ENCODE results near the gene FOXP1. TPM values are rescaled to one million over a fixed set of nuclear protein-coding genes. Genes with fewer than 3 reads are reported as not detected.
"Not testable (repeated sequence)": the region's sequence is repeated elsewhere in the genome, so short reads cannot be mapped to it uniquely, and the experiment has no call there.

FOXP1 gene
- total and polyA plus RNA-seq, 2 experiments from 2014 or later: 76.8 to 99.8 TPM

DNA sequence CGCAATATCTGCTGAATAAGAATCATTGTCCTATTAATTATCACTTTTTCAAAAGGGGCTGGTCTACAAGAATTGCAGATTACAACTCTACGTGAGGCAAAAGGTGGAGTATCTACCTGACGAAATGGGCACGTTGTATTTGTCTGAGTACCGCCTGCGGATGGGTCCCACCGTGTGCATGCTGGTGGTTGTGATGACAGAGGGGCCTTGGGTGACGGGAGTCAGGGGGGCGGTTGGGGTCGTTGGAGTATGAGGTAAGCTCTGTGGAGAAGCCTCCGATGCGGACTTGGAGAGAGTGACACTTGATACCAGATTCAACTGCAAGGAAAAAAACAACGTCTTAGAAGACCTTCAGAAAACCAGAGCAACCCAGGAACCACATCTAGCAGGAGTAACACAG, 605.8 kb downstream of the FOXP1 start:
- peaks cover 5% of the 10 kb centered on the region for H3K79me2 ChIP-seq
- H2AFZ ChIP-seq: no peak overlapping the region
- TF ChIP-seq, protein P1, sequence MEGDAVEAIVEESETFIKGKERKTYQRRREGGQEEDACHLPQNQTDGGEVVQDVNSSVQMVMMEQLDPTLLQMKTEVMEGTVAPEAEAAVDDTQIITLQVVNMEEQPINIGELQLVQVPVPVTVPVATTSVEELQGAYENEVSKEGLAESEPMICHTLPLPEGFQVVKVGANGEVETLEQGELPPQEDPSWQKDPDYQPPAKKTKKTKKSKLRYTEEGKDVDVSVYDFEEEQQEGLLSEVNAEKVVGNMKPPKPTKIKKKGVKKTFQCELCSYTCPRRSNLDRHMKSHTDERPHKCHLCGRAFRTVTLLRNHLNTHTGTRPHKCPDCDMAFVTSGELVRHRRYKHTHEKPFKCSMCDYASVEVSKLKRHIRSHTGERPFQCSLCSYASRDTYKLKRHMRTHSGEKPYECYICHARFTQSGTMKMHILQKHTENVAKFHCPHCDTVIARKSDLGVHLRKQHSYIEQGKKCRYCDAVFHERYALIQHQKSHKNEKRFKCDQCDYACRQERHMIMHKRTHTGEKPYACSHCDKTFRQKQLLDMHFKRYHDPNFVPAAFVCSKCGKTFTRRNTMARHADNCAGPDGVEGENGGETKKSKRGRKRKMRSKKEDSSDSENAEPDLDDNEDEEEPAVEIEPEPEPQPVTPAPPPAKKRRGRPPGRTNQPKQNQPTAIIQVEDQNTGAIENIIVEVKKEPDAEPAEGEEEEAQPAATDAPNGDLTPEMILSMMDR (IDR thresholded peaks at IDR 0.05; ENCODE audit: poor library complexity): no peak
- TF ChIP-seq EZH2 (IDR thresholded peaks at IDR 0.05; ENCODE audit: borderline replicate concordance): no peak
- TF ChIP-seq EZH2phosphoT487 (IDR thresholded peaks at IDR 0.05; ENCODE audit: low read depth, severe bottlenecking, unreplicated experiment): no peak
- no peak for DNase-seq (ENCODE audit: low spot score)
- peaks cover 12% of the 10 kb centered on the region for H3K4me1 ChIP-seq (ENCODE audit: insufficient read depth)
- no peak overlapping the region for H3K4me2 ChIP-seq
- no peaks in the 10 kb centered on the region for H3K27me3 ChIP-seq
- H3K4me3 ChIP-seq: no peak overlapping the region
- no peaks in the 10 kb centered on the region for H4K20me1 ChIP-seq (ENCODE audit: insufficient read depth, poor library complexity, severe bottlenecking)
- H3K9me3 ChIP-seq (ENCODE audit: low read depth): no peaks in the 10 kb centered on the region
- peaks cover 6% of the 10 kb centered on the region for H3K36me3 ChIP-seq (replicated peaks; ENCODE audit: insufficient read depth, low read depth)
- 96% methylated on average over 13 of the region's 13 CpGs for WGBS (ENCODE audit: low lambda C conversion rate, missing lambda C conversion rate)
- H3K9me2 ChIP-seq (replicated peaks; ENCODE audit: insufficient read depth): no peaks in the 10 kb centered on the region
- no peak overlapping the region for H3K27ac ChIP-seq

DNA sequence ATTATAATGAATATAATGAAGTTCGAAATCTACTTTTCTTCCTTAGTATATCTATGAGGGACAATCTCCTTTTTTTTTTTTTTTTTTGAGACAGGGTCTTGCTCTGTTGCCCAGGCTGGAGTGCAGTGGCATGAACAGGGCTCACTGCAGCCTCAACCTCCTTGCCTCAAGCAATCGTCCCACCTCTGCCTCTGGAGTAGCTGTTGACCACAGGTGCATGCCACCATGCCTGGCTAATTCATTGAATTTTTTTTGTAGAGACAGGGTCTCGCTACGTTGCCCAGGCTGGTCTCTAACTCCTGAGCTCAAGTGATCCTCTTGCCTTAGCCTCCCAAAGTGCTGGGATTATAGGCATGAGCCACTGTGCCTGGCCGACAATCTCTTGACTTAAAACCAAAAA, 607.5 kb downstream of the FOXP1 start:
- WGBS (ENCODE audit: low lambda C conversion rate, missing lambda C conversion rate): 96% methylated on average over 5 of the region's 5 CpGs
- not testable (repeated sequence) for H2AFZ ChIP-seq; H3K79me2 ChIP-seq; H3K9me2 ChIP-seq (replicated peaks; ENCODE audit: insufficient read depth); H3K4me2 ChIP-seq; H3K36me3 ChIP-seq (replicated peaks; ENCODE audit: insufficient read depth, low read depth); H4K20me1 ChIP-seq (ENCODE audit: insufficient read depth, poor library complexity, severe bottlenecking); DNase-seq (ENCODE audit: low spot score); H3K4me3 ChIP-seq; H3K27me3 ChIP-seq; H3K4me1 ChIP-seq (ENCODE audit: insufficient read depth); H3K9me3 ChIP-seq (ENCODE audit: low read depth); H3K27ac ChIP-seq

DNA sequence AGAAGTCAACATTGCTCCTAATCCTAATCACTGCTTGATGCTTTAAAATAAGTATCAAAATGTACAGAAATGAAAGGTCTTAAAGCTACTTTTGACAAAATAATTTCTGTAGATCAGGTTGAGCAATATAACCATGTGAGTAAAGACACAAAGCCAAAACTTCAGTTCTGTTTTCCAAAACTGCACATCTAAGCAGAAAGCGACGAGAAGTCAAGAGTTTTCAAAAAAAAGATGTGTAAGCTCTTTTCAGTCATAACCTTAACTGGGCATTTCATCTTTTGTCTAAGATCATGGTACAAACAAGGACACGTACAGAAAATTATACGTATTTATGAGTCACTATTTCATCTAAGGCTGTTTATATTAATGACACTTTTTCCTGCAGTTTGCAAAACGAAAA, 608.8 kb downstream of the FOXP1 start:
- H3K4me3 ChIP-seq: no peak overlapping the region
- TF ChIP-seq, protein P1 (IDR thresholded peaks at IDR 0.05; ENCODE audit: poor library complexity): no peak
- TF ChIP-seq EZH2 (IDR thresholded peaks at IDR 0.05; ENCODE audit: borderline replicate concordance) (no peak), EZH2phosphoT487 (IDR thresholded peaks at IDR 0.05; ENCODE audit: low read depth, severe bottlenecking, unreplicated experiment) (no peak)
- no peaks in the 10 kb centered on the region for H3K4me1 ChIP-seq (ENCODE audit: insufficient read depth)
- no peaks in the 10 kb centered on the region for H3K9me2 ChIP-seq (replicated peaks; ENCODE audit: insufficient read depth)
- no peak for DNase-seq (ENCODE audit: low spot score)
- H2AFZ ChIP-seq: no peak overlapping the region
- H4K20me1 ChIP-seq (ENCODE audit: insufficient read depth, poor library complexity, severe bottlenecking): no peaks in the 10 kb centered on the region
- H3K9me3 ChIP-seq (ENCODE audit: low read depth): no peaks in the 10 kb centered on the region
- H3K4me2 ChIP-seq: no peak overlapping the region
- H3K27ac ChIP-seq: no peak overlapping the region
- H3K79me2 ChIP-seq: peaks cover 6% of the 10 kb centered on the region
- WGBS (ENCODE audit: low lambda C conversion rate, missing lambda C conversion rate): 91% methylated on average over 5 of the region's 5 CpGs
- H3K36me3 ChIP-seq (replicated peaks; ENCODE audit: insufficient read depth, low read depth): peaks cover 6% of the 10 kb centered on the region
- H3K27me3 ChIP-seq: no peaks in the 10 kb centered on the region

DNA sequence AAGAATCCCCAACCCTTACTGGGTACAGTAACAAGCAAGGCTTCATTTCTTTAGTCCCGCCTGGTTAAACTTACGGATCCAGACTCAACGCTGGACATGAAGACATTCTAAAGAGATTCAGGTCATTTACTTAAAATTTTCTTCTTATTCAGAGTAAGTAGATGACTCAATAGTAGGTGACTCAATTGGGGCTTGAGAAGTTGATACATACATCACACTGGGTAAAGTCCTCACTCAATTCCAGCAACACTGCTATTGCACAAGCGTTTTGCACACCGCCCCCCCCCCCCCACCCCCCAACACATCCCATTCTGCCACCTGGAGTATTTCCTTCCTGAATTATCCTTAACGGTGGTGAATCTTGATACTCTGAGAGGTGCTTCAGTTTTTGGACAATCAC, 610.0 kb downstream of the FOXP1 start:
- Histone ChIP-seq H3K9me3 (ENCODE audit: low read depth) (no peaks in the 10 kb centered on the region), H3K4me3 (no peak overlapping the region), H3K79me2 (peaks cover 6% of the 10 kb centered on the region), H3K4me1 (ENCODE audit: insufficient read depth) (no peaks in the 10 kb centered on the region), H3K36me3 (replicated peaks; ENCODE audit: insufficient read depth, low read depth) (peaks cover 6% of the 10 kb centered on the region), H3K4me2 (no peak overlapping the region), H3K27me3 (no peaks in the 10 kb centered on the region), H3K27ac (no peak overlapping the region), H2AFZ (no peak overlapping the region), H4K20me1 (ENCODE audit: insufficient read depth, poor library complexity, severe bottlenecking) (no peaks in the 10 kb centered on the region), H3K9me2 (replicated peaks; ENCODE audit: insufficient read depth) (no peaks in the 10 kb centered on the region)
- no peak for TF ChIP-seq EZH2phosphoT487 (IDR thresholded peaks at IDR 0.05; ENCODE audit: low read depth, severe bottlenecking, unreplicated experiment)
- TF ChIP-seq, protein P1 (IDR thresholded peaks at IDR 0.05; ENCODE audit: poor library complexity): no peak
- TF ChIP-seq EZH2 (IDR thresholded peaks at IDR 0.05; ENCODE audit: borderline replicate concordance): no peak
- 94% methylated on average over 6 of the region's 6 CpGs for WGBS (ENCODE audit: low lambda C conversion rate, missing lambda C conversion rate)
- no peak for DNase-seq (ENCODE audit: low spot score)
